ENCODE data around the gene BOD1L1. TPM values are rescaled to one million over a fixed set of nuclear protein-coding genes. Genes with fewer than 3 reads are reported as not detected.

BOD1L1 gene
- polyA plus RNA-seq, 1 donor = 32.7 TPM

DNA sequence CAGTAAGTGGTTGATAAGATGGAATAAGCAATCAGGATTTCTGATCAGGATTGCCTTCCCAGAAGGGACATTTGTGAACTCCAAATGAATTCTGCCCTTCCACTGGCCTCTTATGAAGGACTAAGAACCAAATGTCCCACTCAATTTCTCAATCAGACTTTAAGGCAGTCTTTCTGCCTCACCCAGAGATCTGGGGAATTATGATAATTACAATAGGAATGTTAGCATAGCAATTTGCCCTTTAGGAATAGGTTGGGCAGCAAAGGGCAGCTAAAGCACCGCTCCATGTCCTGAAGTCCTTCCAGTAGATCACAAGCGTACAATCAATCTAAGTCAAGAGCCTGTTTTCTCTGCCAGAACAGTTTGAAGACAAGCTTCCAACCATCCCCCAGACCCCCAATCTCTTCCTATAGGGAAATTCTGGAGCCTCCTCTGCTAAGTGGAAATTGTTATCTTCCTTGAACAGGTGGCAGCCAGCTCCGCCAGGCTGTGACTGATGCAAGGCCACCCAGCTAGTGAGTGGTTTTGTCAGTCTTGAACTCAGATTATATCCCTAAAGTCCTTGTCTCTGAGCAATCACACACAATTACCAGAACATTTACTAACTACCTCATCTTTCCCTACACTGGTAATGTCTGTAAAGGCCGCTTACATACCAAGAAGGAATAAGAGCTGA lies 101.8 kb downstream of the BOD1L1 start:
- DNase-seq (ENCODE audit: low read depth) = no peak

DNA sequence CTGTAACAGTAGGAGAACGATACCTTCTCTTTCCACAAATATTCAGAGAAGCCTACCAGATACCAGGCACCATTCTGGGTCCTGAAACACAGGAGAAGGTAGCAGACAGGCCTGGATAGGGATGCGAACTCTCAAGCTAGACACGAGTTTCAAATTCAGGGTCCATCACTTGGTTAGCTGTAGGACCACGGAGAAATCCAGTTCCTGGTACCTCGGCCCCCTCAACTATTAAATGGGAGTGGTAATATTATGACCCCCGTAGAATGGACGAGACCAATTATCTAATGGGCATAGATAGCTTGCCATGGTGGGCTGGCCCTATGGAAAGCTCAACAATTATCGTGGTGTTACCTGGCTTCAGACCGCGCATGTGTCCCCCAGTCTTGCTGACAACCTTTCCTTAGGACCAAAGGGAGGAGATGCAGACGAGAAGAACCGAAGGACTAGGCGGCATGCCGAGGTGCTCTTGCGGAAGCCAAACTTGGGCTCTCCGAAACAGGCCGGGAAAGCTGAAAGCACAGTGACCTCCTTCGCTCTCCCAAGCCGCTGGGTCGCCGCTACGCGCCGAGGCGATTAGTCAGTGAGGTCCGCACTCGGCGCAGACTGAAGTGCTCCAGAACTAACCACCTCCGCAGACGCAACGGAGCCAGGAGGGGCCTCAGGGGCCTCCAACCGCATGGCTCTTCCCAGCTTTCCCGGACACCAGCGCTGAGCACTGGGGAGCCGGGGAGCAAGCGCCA lies 102.9 kb downstream of the BOD1L1 start:
- DNase-seq (ENCODE audit: low read depth) = no peak

DNA sequence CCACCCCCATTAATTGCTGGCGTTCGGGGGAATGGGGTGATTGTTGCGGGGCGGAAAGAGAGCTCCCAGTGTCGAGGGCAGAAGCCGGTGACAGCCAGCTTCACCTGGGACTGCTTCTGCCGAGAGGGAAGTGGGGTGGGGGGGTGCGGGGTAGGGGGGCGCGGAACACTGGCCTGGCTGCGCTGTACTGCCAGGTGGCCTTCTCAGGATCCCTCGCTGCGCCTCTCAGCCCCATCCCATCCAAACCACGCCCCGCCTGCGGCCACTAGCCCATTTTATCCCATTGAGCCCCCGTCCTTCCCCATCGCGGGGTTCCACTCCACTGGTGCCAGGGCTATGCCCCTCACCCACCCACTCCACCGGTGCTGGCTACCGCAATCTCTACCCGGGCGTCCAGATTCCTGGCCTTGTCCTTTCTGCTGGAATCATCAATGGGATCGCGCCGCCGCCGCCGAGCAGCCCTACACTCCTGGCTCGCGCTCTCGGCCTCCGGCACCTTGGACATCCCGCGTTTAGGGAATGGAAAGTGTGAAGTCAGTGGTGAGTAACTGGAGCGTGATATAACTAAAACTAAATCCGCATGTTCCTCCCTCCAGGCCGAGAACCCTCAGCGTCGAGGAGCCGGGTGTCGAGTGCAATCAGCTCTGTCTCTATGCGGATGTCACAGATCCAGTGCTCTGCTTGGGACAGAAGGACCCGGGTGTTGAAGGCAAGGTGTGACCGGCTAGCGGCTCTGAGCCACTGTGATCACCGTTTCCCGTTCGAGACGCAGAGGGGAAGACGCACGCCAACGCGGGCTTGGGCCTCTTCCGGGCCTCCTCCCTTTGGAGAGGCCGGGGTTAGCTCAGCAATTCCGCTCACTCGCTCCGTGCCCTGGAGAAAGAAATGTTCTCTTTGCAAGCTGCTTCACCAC lies 103.7 kb downstream of the BOD1L1 start:
- no peak for DNase-seq (ENCODE audit: low read depth)

DNA sequence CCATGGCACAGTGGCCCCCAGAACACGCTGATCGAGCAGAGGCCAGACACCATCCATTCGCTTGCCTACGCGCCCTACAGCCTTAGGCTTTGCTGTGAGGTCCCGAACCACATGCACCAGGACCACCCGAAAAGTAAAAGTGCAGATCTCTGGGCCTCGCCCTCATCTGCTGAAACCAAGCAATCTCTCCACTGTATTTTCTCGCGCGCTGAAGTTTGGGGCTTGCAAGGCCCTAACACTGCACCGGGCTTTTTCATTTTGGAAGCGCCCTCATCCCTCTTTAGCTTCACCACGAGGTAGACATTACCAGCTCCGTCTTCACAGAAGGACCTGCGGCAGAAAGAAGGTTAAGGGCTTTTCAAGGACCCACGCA lies 104.4 kb downstream of the BOD1L1 start:
- no peak for DNase-seq (ENCODE audit: low read depth)

DNA sequence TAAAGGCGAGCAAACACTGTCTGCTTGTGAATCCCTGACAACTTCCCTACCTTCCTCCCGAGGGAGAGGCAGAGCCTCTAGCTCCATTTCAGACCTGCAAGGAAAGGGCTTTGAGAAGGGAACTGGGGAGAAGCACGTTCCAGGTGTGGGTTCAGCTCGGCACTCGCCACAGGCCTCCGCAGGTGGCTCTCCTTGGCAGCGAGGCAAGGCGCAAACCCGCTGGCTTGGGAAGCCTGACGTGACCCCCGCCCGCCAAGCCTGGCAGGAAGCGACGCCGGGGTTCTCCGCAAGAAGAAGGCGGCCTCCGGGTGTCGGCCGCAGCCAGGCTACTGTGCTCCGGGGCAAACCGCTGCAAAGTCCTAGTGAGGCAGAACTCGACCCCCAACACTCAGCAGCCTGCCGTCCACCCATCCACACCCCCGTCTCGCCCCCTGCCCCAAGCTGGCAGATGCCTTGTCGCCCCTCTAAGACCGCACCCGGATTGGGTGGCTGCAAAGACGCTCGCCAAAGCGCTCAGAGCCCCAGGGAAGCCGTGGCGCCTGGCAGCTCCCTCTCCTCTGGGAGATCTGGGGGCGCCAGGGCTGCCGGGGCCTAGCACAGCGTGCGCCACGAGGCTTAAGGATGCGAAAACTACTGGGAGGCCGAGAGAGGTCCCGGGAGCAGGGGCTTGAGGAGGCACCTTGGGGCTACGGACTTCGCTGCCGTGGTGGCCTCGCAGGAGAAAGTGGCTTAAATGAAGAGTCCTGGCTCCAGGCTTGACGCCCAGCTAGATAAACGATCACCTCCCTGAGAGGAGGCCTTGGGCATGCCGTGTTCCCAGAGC lies 105.0 kb downstream of the BOD1L1 start:
- DNase-seq (ENCODE audit: low read depth) = no peak

DNA sequence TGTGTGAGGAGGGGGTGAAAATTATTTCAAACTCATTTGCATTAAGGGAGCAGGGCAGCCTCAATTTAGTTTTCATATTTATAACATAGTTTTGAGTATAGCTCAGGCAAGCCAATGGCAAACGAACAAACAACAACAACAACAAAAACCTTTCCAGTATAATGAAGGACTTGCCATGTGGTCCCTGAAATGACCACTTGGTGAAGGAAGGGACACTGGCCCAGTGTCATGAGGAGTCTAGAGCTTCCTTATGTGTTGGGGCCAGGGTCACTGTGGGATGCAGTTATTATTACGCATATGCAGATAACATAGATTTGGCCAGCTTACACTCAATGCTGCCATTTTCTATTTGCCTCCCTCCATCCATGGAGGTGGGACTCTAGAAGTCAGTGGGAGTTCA lies 106.5 kb downstream of the BOD1L1 start:
- no peak for DNase-seq (ENCODE audit: low read depth)

Other genes starting within 250 kb of the BOD1L1 start
- 15.3 TPM for gene RAB28, start 143.4 kb downstream of the BOD1L1 start, polyA plus RNA-seq (ENCODE audit: insufficient read length)
- 0.14 TPM for gene NKX3-2, start 83.2 kb downstream of the BOD1L1 start, polyA plus RNA-seq (ENCODE audit: insufficient read length)

Measured in forelimb muscle (tissue), 1 donor.